Measurements from ENCODE around the gene RASA3.

- TF ChIP-seq, protein P1, sequence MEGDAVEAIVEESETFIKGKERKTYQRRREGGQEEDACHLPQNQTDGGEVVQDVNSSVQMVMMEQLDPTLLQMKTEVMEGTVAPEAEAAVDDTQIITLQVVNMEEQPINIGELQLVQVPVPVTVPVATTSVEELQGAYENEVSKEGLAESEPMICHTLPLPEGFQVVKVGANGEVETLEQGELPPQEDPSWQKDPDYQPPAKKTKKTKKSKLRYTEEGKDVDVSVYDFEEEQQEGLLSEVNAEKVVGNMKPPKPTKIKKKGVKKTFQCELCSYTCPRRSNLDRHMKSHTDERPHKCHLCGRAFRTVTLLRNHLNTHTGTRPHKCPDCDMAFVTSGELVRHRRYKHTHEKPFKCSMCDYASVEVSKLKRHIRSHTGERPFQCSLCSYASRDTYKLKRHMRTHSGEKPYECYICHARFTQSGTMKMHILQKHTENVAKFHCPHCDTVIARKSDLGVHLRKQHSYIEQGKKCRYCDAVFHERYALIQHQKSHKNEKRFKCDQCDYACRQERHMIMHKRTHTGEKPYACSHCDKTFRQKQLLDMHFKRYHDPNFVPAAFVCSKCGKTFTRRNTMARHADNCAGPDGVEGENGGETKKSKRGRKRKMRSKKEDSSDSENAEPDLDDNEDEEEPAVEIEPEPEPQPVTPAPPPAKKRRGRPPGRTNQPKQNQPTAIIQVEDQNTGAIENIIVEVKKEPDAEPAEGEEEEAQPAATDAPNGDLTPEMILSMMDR (IDR thresholded peaks at IDR 0.05; ENCODE audit: borderline replicate concordance, extremely low read depth, low read length, poor library complexity, severe bottlenecking) = no peak
- TF ChIP-seq EZH2 (IDR thresholded peaks at IDR 0.05; ENCODE audit: borderline replicate concordance, low read depth, low read length, severe bottlenecking) = no peak
Observed at GRCh38 chr13:114161028-114161556, 28.7 kb upstream of the RASA3 start.

Data from DND-41 (cell line).